HG03521 (cell line): ENCODE data around the gene ARSJ.
"Not testable (repeated sequence)": the region's sequence is repeated elsewhere in the genome, so short reads cannot be mapped to it uniquely, and the experiment has no call there.

Experiments used
- ATAC-seq: cut with Tn5 transposase; IDR thresholded peaks from one replicate; pipeline ENCODE4 v1.9.1; 2021; ENCODE audit warnings: mild to moderate bottlenecking, moderate library complexity; ENCODE audit not compliant: unreplicated experiment

The ARSJ gene

DNA sequence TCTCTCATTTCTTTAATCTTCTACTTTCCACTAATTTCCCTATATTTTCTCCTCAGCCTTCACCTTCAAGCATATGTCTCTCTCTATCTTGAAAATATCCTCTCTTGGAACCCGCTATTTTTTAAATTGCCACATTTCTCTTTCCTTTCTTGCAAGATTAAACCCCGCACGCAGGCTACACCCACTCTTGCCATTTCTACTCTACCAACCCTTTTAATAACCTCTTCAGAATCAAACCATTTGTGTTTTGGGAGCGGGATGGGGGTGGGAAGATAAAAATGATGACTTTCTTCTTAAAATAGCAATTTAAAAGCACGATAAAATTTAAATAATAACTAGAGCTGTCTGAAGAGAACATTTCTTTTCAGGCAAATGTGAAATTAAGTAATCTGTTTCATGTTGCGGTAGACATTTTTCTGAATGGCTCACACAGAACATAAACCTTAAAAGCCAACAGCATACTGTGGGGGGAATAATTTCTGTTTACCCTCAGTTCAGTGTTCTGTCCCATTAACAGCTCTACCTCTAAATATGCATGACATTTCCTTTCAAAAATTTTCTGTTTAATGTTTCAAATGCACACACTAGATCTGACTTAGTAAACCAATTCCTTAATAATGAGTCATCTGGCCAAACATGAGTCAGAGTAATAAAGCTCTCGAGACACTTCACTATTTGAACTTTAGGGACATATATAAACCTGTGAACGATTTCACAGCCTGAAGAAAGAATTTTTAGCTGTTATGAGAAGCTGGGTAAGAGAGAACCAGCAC lies 20.5 kb downstream of the ARSJ start:
- no peak for ATAC-seq

DNA sequence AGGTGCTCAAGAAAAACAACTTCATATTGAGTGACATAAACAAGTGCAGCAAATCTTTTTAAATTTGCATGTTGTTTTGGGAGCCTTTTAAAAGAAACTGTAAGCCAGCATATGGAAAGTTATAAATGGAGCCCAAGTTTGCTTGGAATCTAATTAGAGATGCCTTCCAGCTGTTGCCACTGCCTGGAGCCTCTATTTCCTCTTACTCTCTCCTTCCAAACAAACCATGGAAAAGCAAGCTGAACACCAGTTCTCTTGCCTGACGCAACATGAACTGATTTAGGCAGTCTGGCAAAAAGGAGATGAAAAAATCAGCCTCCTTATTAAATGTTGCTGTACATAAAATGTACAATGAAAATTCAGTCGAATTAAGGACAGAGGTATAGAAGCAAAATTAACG lies 21.5 kb downstream of the ARSJ start:
- no peak for ATAC-seq

DNA sequence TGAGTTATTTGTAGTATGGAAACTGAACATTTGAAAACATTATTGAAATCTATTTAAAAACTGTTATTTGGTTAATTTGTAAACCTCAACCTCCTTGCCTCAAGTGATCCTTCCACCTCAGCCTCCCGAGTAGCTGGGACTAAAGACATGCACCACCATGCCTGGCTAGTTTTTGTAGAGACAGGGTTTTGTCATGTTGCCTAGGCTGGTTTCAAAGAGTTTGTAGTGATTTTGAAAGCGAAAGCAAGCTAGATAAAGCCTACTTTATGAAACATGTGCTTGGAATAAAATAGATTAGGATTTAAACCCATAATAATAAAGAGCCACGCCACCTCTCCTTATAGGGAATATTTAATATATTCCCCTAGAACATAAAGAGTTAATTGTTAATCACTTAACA lies 23.5 kb downstream of the ARSJ start:
- no peak for ATAC-seq

DNA sequence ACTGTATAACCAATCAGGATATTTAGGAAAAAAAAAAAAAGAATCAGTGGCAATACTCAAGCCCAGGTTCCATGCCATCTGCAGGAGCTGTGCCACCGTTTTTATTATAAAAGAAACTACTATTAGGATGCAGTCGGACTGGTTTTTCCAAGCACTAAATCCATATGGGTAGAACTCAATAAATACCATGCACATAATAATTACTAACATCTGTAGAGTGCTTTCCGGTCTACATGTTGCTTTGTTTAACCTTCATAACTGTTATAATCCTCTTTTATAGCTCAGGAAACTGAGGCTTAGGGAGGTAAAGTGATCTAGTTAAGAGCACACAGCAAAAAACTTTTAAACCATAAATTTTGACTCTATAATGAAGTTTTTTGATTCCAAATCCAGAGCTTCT lies 24.0 kb downstream of the ARSJ start:
- ATAC-seq = no peak

DNA sequence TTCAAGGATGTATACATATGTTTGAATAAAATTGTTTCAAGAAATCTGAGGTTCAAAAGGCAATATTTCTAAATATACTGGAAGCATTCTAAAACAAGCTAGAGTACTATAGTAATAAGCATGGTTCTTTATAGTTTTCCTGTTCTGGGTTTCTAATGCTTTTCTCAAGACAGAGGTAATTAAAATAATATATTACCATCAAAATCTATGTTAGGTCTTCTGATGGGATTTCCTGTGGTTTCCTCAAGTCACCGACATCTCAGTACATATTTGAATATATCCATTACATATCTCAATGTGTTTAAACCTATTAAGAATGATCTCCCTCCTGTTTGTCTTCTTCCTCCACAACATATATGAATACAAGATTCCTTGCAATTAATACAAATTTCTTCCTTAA lies 25.6 kb downstream of the ARSJ start:
- ATAC-seq = no peak

- peak; percentile 84 for ATAC-seq
These were observed 26.9 kb downstream of the ARSJ start for GRCh38 chr4:113952452-113953029.

DNA sequence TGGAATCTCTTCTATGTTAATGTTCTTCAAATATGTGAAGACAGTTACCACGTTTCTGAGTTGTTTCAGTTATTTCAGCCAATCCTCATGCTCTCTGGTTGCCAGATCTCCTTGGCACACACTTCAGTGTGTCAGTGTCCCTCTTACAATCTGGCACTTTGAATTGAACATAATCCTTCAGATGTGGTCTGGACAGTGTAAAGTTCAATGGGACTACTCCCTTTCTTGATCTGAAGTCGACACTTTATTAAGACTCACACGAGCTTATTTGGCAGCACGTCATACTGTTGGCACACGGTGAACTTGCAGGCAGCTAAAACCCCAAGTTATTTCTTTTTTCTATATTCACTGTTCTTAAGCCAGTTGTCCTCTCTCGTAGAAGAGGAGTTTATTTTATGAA lies 28.2 kb downstream of the ARSJ start:
- ATAC-seq = no peak

DNA sequence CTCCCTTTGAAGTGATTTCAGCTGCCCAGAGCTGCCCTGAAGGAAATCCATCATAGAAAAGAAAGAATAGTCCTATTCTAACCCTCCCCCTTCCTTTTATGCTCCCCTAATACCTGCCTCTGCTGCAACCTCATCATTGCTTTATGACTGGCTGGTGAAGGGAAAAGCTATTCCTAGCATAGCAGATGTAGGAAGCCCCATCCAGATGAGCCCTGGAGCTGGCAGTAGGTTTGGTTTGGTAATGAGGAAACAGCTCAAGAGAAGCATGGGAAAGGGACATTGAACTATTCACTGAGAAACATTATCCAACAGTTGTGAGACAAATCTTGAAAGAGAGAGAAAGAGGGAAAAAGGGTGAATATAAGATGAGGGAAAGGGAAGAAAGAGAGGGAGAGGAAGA lies 29.2 kb downstream of the ARSJ start:
- ATAC-seq = no peak

DNA sequence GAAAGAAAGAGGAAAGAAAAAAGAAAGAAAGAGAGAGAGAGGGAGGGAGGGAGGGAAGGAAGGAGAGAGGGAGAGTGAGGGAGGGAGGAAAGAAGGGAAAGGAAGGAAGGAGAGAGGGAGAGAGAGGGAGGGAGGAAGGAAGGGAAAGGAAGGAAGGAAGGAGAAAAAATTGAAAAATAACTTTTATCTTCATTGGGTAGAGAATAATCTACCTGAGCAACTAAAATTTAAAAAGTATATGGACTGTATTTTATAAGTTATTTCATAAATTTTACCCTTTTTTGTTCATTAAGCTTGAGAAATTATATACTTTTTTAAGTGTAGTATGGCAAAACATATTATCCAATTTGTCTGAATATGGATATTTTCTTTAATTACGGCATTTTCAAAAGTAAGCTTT lies 32.0 kb downstream of the ARSJ start:
- no peak for ATAC-seq

DNA sequence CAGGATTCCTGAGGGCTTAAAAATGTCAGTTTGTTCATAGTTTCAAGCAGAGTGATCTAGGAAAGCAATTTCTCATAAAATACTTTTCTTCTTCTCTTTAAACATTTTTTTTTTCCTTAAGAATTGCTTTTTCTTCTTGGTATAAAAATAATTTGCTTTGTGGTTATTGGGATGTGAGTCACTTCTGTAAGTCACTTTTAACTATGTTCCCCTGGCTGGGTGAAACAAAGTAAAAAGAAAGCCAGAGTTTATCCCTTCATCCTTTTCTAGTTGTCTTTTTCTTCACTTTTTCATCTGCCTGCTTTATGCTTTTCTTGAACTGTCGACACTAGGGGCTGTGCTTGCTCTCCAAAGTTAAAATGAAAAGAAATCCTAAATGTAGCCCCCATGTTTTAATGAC lies 33.5 kb downstream of the ARSJ start:
- ATAC-seq = no peak

DNA sequence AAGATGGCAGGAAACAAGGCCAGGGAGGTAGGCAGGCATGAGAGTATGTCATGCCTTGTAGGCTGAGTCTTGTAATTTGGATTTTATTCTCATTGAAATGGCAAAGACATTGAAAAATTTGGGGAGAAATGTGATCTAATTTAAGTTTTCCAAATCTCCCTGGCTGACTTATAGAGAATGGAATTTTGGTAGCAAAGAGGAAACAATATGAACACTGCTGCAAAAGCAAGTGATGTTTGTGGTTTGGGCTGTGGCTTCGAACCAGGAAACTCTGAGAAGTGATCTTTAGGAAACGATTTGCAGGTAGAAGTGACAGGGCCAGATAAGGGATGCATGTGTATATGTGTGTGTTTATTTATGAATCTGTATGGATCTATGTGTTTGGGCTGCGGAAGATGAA lies 35.6 kb downstream of the ARSJ start:
- ATAC-seq = no peak

- no peak for ATAC-seq
These were observed 36.4 kb downstream of the ARSJ start for GRCh38 chr4:113943085-113943484.

DNA sequence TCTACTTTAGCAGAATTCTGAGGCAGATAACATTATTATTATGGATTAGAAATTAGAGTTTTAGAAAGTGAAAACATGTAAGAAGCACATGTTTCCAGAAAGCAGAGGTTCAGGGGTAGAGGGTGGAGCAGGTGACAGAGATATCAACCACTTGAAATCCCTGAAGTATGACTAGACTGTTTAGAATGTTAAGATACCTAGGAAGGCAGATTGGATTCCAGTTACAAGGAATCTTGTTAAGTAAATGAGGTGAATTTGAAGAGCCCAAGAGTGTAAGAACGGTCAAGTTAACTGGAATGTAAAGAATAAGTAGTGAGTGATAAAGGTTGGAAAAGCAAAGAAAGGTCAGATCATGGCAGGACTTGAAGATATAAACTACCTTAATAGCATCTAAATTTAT lies 37.6 kb downstream of the ARSJ start:
- ATAC-seq = no peak

GRCh38 chr4:113940103-113940502 lies 39.3 kb downstream of the ARSJ start:
- ATAC-seq = not testable (repeated sequence)

DNA sequence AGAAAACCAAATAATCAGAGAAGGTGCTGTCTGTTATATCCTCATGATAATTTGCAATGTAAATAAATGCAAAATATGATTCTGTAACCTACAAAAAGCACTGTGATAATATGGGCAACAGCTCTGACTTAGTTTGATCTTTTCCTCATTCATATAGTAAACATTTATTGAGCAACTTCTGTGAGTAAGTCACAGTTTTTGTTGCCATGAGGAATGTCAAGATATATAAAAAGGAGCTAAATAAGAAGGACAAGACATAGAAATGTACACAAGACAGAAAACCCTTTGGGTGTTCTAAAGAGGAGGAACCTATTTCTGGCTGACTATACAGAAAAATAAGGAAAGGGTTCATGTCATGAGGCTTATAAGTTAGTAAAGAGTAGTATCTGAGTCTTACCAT lies 44.3 kb downstream of the ARSJ start:
- no peak for ATAC-seq

DNA sequence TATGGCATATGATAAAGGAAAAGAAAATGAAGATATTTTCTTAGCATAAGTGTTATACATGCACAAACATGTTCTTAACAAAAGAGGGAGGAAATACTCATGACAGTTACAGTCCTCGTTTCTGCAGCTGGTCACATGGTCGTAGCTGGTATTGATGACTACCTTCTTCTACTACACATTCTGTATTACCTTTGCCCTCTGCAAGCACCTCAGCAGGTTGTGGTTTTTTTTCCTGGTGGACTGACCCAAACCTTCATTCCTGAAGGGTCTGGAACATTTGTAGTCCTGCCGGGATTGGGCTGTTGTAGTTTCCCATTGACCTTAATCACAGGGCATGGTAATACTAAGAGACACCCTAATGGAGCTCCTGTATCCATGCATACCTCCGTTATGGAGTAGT lies 54.7 kb downstream of the ARSJ start:
- ATAC-seq = not testable (repeated sequence)

- no peak for ATAC-seq
These were observed 58.2 kb downstream of the ARSJ start for GRCh38 chr4:113921089-113921794.

DNA sequence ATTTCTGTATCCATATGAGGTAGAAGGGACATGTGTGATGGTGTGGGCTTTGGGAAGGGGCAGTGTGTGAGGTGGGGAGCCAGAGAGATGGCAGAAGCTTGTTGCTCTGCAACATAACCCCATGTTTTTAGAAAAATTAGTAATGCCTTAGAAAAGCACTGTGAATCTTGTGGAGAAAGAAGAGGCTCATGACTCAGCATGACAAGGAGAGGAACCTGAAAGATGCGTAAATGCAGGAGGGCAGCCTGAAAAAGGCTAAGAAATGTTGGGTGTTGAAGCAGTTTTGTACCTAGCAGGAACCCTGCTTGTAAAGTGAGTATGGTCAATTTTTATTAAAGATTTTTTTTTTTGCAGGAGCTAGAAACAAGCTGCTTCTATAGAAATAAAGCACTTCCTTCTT lies 59.8 kb downstream of the ARSJ start:
- ATAC-seq = no peak

DNA sequence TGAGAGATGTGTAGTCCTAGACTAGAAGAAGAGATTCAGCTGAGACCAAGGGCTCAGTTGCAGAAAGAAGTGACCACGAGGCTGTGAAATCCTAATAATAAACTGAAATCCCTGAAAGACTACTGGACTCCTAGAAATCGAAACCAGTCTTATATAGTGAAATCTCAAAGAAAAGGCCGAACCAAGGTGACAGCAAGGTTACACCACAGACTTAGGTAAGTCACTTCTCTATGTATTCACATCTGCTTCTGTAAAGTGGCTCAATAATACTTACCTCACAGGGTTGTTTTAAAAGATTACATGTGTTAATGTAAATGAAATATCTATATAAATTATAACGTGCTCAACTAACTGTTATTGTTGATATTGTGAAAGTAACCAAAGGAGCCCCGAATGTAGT lies 60.3 kb downstream of the ARSJ start:
- ATAC-seq = no peak

GRCh38 chr4:113908829-113909228 lies 70.6 kb downstream of the ARSJ start:
- no peak for ATAC-seq

DNA sequence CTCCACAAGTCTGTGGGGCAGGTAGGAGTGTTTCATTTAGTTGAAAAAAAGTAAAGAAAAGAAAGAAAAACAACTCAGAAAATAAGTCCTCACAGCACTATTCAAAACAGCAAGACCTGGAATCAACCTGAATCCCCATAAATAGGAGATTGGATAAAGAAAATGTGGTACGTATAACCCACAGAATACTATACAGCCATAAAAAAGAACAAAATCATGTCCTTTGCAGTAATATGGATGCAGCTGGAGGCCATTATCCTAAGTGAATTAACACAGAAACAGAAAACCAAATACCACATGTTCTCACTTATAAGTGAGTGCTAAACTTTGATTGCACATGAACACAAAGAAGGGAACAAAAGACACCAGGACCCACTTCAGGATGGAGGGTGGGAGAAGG lies 71.9 kb downstream of the ARSJ start:
- no peak for ATAC-seq

- ATAC-seq = no peak
These were observed 74.1 kb downstream of the ARSJ start for GRCh38 chr4:113905301-113905700.
